Inferior parietal cortex (tissue), 1 donor: ENCODE data around the gene PRPF40A.

Source experiments
- DNase-seq: peaks from one replicate; pipeline ENCODE4 v3.0.0-alpha.2; 2016; ENCODE audit errors: extremely low spot score

PRPF40A gene

GRCh38 chr2:152620208-152620607 lies 97.1 kb downstream of the PRPF40A start:
- no peak for DNase-seq

- no peak for DNase-seq
These were observed 99.1 kb downstream of the PRPF40A start for GRCh38 chr2:152618193-152618564.

DNA sequence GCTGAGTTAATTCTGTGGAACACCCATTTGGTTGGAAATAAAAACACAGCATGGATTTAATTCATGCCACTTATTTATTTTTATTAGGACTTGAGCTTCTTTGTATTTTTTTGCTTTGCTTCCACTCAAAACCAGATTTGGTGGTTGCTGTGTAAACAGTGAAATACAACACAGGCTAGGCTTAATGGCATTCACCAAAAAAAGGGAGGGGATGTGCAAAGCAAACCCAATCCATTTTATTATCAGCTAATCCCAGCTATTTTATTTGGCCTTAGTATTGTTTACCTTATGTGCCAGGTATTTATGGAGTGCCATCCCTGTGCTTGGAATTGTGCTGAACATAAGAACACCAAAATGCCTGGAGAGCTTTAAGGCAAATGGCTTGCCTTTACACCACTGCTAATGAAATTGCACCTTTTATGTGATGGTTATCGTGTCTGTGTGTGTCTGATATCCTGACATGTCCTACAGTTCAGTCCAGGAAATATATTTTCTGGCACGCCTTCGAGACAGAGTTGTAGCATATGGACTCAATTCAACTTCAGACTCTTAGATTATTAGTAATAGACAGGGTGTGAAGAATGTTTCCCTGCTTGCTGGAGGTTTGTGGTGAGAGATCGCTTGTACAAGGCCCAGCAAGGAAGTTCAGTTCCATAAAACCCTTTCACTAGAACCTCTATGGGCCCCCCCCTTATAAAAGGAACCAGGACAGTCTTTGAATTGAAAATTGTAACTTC lies 99.6 kb downstream of the PRPF40A start:
- no peak for DNase-seq

- DNase-seq = no peak
These were observed 102.1 kb downstream of the PRPF40A start for GRCh38 chr2:152615177-152615576.

DNA sequence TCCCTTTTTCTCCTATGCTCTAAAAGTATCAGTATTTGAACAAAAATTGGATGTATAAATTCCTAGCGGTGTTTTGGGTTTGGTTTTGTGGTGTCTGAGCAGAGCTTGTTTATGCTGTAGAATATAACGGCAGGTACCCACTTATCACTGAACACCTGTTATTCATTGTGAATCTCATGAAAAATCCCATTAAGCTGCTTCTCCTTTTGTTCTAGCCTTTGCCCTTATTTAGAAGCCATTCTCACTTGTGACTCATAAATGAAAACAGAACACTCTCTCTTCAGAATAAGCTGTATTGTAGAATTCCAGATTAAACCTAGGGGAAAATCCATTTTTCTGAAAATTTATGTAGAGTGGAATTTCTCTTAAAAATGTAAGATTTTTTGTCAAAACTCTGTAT lies 104.0 kb downstream of the PRPF40A start:
- no peak for DNase-seq

GRCh38 chr2:152611458-152612231 lies 105.6 kb downstream of the PRPF40A start:
- no peak for DNase-seq

GRCh38 chr2:152609699-152610098 lies 107.6 kb downstream of the PRPF40A start:
- DNase-seq = no peak

DNA sequence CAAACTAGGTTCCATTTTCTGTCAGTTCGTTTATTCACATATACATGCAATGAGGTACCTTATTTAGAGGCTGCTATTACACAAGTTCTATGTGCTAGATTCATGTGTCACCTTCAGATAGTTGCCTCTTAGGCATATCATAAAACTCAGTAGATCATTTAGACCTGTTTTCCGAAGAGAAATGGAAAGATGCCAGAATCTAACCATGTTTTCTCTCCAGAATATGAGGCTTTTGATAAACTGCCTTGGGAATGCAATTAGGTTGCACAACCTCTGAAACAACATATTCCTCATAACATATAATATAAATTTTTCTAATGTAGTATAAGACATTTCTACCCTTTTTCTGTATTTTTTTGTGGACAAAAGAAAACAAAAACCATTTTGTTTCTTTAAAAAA lies 108.1 kb downstream of the PRPF40A start:
- no peak for DNase-seq

GRCh38 chr2:152607793-152608300 lies 109.4 kb downstream of the PRPF40A start:
- DNase-seq = no peak

DNA sequence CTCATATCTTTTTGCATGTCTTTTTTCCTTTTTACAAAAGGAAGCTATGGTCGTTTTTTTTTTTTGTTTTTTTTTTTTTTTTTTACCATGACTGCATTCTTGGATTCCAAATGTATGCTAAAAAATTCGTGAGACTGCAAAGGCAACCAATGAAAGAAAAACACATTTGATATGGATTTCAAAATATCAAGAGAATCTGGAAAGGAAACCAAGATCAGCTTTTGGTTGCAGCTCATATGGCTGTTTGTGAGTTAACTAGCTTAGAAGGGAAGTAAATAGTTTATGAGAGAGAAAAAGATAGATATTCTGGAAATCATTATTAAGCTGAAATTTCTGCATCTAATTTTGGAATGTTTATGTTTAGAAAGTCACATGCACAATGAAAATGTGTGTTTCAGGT lies 110.3 kb downstream of the PRPF40A start:
- no peak for DNase-seq

DNA sequence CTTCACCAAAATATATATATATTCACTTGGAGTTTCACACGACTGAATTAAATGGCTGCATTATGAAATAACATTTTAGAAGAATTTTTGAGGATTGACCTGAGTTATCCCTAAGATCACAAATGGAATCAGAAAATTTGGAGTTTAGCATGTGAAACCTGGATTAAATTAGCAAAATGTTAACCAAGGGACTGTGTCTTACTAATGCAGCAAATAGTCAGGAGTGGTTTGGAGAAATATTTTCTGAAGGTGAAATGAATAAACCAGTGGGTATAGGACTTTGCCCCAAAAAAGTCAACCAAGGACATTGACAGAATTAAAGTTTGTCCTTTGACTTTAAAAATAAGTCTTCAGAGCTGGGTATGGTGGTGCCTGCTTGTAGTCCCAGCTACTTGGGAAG lies 111.2 kb downstream of the PRPF40A start:
- no peak for DNase-seq

DNA sequence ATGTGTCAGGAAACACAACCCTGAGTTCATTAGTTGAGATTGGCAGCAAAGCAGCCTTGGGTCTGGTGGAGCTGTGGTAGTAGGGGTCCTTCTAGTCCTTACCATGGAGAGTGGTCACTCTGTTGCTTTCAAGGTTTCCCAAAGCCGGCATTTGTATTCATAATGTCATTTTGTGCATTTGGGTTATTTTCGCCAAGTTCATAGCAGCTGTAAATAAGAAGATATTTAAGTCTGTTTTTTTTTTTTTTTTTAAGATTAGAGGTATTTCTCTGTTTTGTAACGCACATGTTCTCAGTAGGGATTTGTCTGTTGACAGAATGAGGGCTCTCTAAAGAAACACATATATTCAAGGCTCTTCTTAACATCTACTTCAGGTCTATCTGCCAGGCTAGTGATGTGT lies 114.1 kb downstream of the PRPF40A start:
- DNase-seq = no peak

- DNase-seq = no peak
These were observed 114.5 kb downstream of the PRPF40A start for GRCh38 chr2:152602750-152603149.
